Nasal cavity respiratory epithelium epithelial cell of viscerocranial mucosa (primary cell): Measurements from ENCODE around the gene MON1B. TPM values are rescaled to one million over a fixed set of nuclear protein-coding genes. Genes with fewer than 3 reads are reported as not detected.

Experiments
- total RNA-seq: library from RNA; depleted of rRNA; stranded (reverse); fragments of >200 nt; gene quantifications from 2 replicates; pipeline ENCODE4 v1.2.3, GENCODE V29; 2014

The MON1B gene
- 12.8 and 14.0 TPM in 2 replicates for total RNA-seq

GRCh38 chr16:77190478-77191258 lies at the start of gene MON1B:
Gene MON1B, plus strand, starts transcription at chr16:77191190. Its CDS starts 296 bp downstream, at chr16:77191486.

GRCh38 chr16:77199211-77199610 lies 8.2 kb downstream of the MON1B start, which contains the start of gene SYCE1L:
Gene SYCE1L, plus strand, starts transcription at chr16:77199408. Its CDS starts 44 bp downstream, at chr16:77199452.

Other genes starting within 250 kb of the MON1B start
- gene SYCE1L, start 8.2 kb downstream of the MON1B start, total RNA-seq, result 0.14 and 0.34 TPM in 2 replicates
- not detected in 2 replicates for gene ADAMTS18, start 243.8 kb downstream of the MON1B start, total RNA-seq